ENCODE measurements around the gene FBXW11.
"Not testable (repeated sequence)": the region's sequence is repeated elsewhere in the genome, so short reads cannot be mapped to it uniquely, and the experiment has no call there.

FBXW11 gene

GRCh38 chr5:171891595-171891994 lies 114.8 kb downstream of the FBXW11 start:
- H3K27ac ChIP-seq, result no peak overlapping the region
- no peak overlapping the region for H2AFZ ChIP-seq (ENCODE audit: low read depth)
- no peaks in the 10 kb centered on the region for H3K36me3 ChIP-seq (ENCODE audit: insufficient read depth)
- no peak for TF ChIP-seq CTCF (conservative IDR thresholded peaks at IDR 0.05; ENCODE audit: low read depth, low read length)
- no peaks in the 10 kb centered on the region for H3K27me3 ChIP-seq (ENCODE audit: insufficient read depth, low read depth)
- no peaks in the 10 kb centered on the region for H4K20me1 ChIP-seq (ENCODE audit: insufficient read depth)
- H3K79me2 ChIP-seq (ENCODE audit: insufficient read depth, low read depth), result no peaks in the 10 kb centered on the region
- H3K4me3 ChIP-seq (IDR thresholded peaks at IDR 0.05; ENCODE audit: insufficient read depth, low read depth, low read length), result no peak overlapping the region
- H3K4me1 ChIP-seq (ENCODE audit: low read depth, poor library complexity, severe bottlenecking), result no peaks in the 10 kb centered on the region
- no peak overlapping the region for H3K4me2 ChIP-seq
- no peak overlapping the region for H3K9ac ChIP-seq

- Histone ChIP-seq H3K4me2 (no peak overlapping the region), H3K79me2 (ENCODE audit: insufficient read depth, low read depth) (no peaks in the 10 kb centered on the region), H3K36me3 (ENCODE audit: insufficient read depth) (no peaks in the 10 kb centered on the region), H3K4me1 (ENCODE audit: low read depth, poor library complexity, severe bottlenecking) (no peaks in the 10 kb centered on the region), H4K20me1 (ENCODE audit: insufficient read depth) (no peaks in the 10 kb centered on the region), H3K4me3 (IDR thresholded peaks at IDR 0.05; ENCODE audit: insufficient read depth, low read depth, low read length) (no peak overlapping the region), H3K27ac (no peak overlapping the region), H2AFZ (ENCODE audit: low read depth) (no peak overlapping the region), H3K9ac (no peak overlapping the region), H3K27me3 (ENCODE audit: insufficient read depth, low read depth) (no peaks in the 10 kb centered on the region)
- no peak for TF ChIP-seq CTCF (conservative IDR thresholded peaks at IDR 0.05; ENCODE audit: low read depth, low read length)
Observed at GRCh38 chr5:171891150-171891549, 115.3 kb downstream of the FBXW11 start.

- no peak for TF ChIP-seq CTCF (conservative IDR thresholded peaks at IDR 0.05; ENCODE audit: low read depth, low read length)
- Histone ChIP-seq H3K4me3 (IDR thresholded peaks at IDR 0.05; ENCODE audit: insufficient read depth, low read depth, low read length) (no peak overlapping the region), H3K4me1 (ENCODE audit: low read depth, poor library complexity, severe bottlenecking) (no peaks in the 10 kb centered on the region), H2AFZ (ENCODE audit: low read depth) (no peak overlapping the region), H3K27me3 (ENCODE audit: insufficient read depth, low read depth) (no peaks in the 10 kb centered on the region), H3K9ac (no peak overlapping the region), H3K79me2 (ENCODE audit: insufficient read depth, low read depth) (no peaks in the 10 kb centered on the region), H3K36me3 (ENCODE audit: insufficient read depth) (no peaks in the 10 kb centered on the region), H3K4me2 (no peak overlapping the region), H4K20me1 (ENCODE audit: insufficient read depth) (no peaks in the 10 kb centered on the region), H3K27ac (no peak overlapping the region)
Observed at GRCh38 chr5:171888051-171888481, 118.4 kb downstream of the FBXW11 start.

- not testable (repeated sequence) for H3K4me3 ChIP-seq (IDR thresholded peaks at IDR 0.05; ENCODE audit: insufficient read depth, low read depth, low read length); H3K9ac ChIP-seq; H3K79me2 ChIP-seq (ENCODE audit: insufficient read depth, low read depth); H3K36me3 ChIP-seq (ENCODE audit: insufficient read depth); H3K4me2 ChIP-seq; H4K20me1 ChIP-seq (ENCODE audit: insufficient read depth); H3K27ac ChIP-seq; H3K27me3 ChIP-seq (ENCODE audit: insufficient read depth, low read depth); H2AFZ ChIP-seq (ENCODE audit: low read depth); H3K4me1 ChIP-seq (ENCODE audit: low read depth, poor library complexity, severe bottlenecking)
Observed at GRCh38 chr5:171886037-171886436, 120.4 kb downstream of the FBXW11 start.

GRCh38 chr5:171882118-171882517 lies 124.3 kb downstream of the FBXW11 start:
- H3K79me2 ChIP-seq (ENCODE audit: insufficient read depth, low read depth), result no peaks in the 10 kb centered on the region
- no peak for TF ChIP-seq CTCF (conservative IDR thresholded peaks at IDR 0.05; ENCODE audit: low read depth, low read length)
- H3K9ac ChIP-seq, result no peak overlapping the region
- no peaks in the 10 kb centered on the region for H3K27me3 ChIP-seq (ENCODE audit: insufficient read depth, low read depth)
- H4K20me1 ChIP-seq (ENCODE audit: insufficient read depth), result no peaks in the 10 kb centered on the region
- no peak overlapping the region for H2AFZ ChIP-seq (ENCODE audit: low read depth)
- H3K4me1 ChIP-seq (ENCODE audit: low read depth, poor library complexity, severe bottlenecking), result no peaks in the 10 kb centered on the region
- no peaks in the 10 kb centered on the region for H3K36me3 ChIP-seq (ENCODE audit: insufficient read depth)
- H3K4me2 ChIP-seq, result no peak overlapping the region
- no peak overlapping the region for H3K4me3 ChIP-seq (IDR thresholded peaks at IDR 0.05; ENCODE audit: insufficient read depth, low read depth, low read length)
- H3K27ac ChIP-seq, result no peak overlapping the region

All from KMS-11 (cell line).